ENCODE data around the gene STX16. TPM values are rescaled to one million over a fixed set of nuclear protein-coding genes. Genes with fewer than 3 reads are reported as not detected.

STX16 gene
- total and polyA plus RNA-seq, 9 of the 15 experiments (the other 6 are each of a cell fraction or from before 2014, with no cell fraction given) = 4.4 to 43.5 (median 14.7) TPM

GRCh38 chr20:58673119-58673518, 22.0 kb downstream of the STX16 start:
- H3K4me3 ChIP-seq = no peak overlapping the region
- no TSS peak for BruUV-seq (replicated peaks)
- DNase-seq (ENCODE audit: extremely low read depth in 1 of 4, low spot score in 3 of 4) = no peak
- no peaks in the 10 kb centered on the region for H4K20me1 ChIP-seq (replicated peaks; ENCODE audit: control insufficient read depth, insufficient read depth, low read length)
- ATAC-seq = no peak
- H3K27ac ChIP-seq (ENCODE audit: extremely low read depth, low read depth, low read length) = no peak overlapping the region
- H3K9ac ChIP-seq (ENCODE audit: insufficient read depth in 1 of 2, low read depth in 2 of 2, low read length in 2 of 2) = no peak overlapping the region
- no peaks in the 10 kb centered on the region for H3K4me1 ChIP-seq (replicated peaks in 1 of 2; ENCODE audit: control insufficient read depth in 2 of 2, insufficient read depth in 2 of 2, low read length in 2 of 2)
- H3K79me2 ChIP-seq (ENCODE audit: control insufficient read depth, insufficient read depth, low read length) = no peaks in the 10 kb centered on the region
- peaks cover 83% of the 10 kb centered on the region for H3K36me3 ChIP-seq (ENCODE audit: control insufficient read depth, insufficient read depth, low read length)
- intact Hi-C loops (cut with micrococcal nuclease) = no loop called here
- 87% methylated on average over 9 of the region's 9 CpGs for WGBS (ENCODE audit: insufficient coverage, low coverage, missing lambda C conversion rate)
- no peak for FAIRE-seq
- POLR2A ChIA-PET = no interaction called here
- no peaks in the 10 kb centered on the region for H3K9me1 ChIP-seq (ENCODE audit: control insufficient read depth, insufficient read depth, low read length)
- CTCF ChIA-PET (ENCODE audit: low intra/inter-chr PET ratio) = no interaction called here
- no peaks in the 10 kb centered on the region for H3K27me3 ChIP-seq (ENCODE audit: control insufficient read depth in 2 of 2, insufficient read depth in 2 of 2, low read length in 2 of 2)
- no peak overlapping the region for H2AFZ ChIP-seq (ENCODE audit: low read depth, low read length)
- in situ Hi-C loops (cut with MboI) = no loop called here
- no peaks in the 10 kb centered on the region for H3K9me3 ChIP-seq (replicated peaks; ENCODE audit: control insufficient read depth, insufficient read depth, low read depth, low read length)
- no peak overlapping the region for H3K4me2 ChIP-seq (ENCODE audit: insufficient read depth, low read length)
- no peak for TF ChIP-seq SMAD1 (IDR thresholded peaks at IDR 0.05; ENCODE audit: low read depth, low read length, partially characterized antibody)
- TF ChIP-seq ETV1 (tag; conservative IDR thresholded peaks at IDR 0.05; ENCODE audit: low read depth) = no peak
- TF ChIP-seq PTTG1 (tag; IDR thresholded peaks at IDR 0.05; ENCODE audit: low read depth) = no peak
- TF ChIP-seq DLX4 (CRISPR knock-in tag; IDR thresholded peaks at IDR 0.05) = no peak
- TF ChIP-seq ZBTB9 (CRISPR knock-in tag; IDR thresholded peaks at IDR 0.05) = no peak
- TF ChIP-seq ZNF253 (CRISPR knock-in tag; conservative IDR thresholded peaks at IDR 0.05) = no peak
- TF ChIP-seq RNF219 (CRISPR knock-in tag; IDR thresholded peaks at IDR 0.05) = no peak
- TF ChIP-seq MAZ (CRISPR knock-in tag; conservative IDR thresholded peaks at IDR 0.05 in 1 of 2, IDR thresholded peaks at IDR 0.05 in 1 of 2) = no peak
- no peak for TF ChIP-seq ASH1L (IDR thresholded peaks at IDR 0.05; ENCODE audit: borderline replicate concordance, low read depth, partially characterized antibody)
- no peak for TF ChIP-seq GATAD2B (IDR thresholded peaks at IDR 0.05; ENCODE audit: borderline replicate concordance)
- no peak for TF ChIP-seq LEF1 (IDR thresholded peaks at IDR 0.05)
- no peak for TF ChIP-seq NFYB (IDR thresholded peaks at IDR 0.05; ENCODE audit: extremely low read depth, insufficient read length)
- TF ChIP-seq FOXA1 (IDR thresholded peaks at IDR 0.05; ENCODE audit: borderline replicate concordance) = no peak
- no peak for TF ChIP-seq ZNF12 (CRISPR knock-in tag; IDR thresholded peaks at IDR 0.05)
